T-helper 9 cell (primary cell): ENCODE data around the gene PIEZO2.
"Not testable (repeated sequence)": the region's sequence is repeated elsewhere in the genome, so short reads cannot be mapped to it uniquely, and the experiment has no call there.

Experiments used
- DNase-seq: peaks from one replicate; pipeline ENCODE4 v3.0.0-alpha.2; 2020

Gene PIEZO2

DNA sequence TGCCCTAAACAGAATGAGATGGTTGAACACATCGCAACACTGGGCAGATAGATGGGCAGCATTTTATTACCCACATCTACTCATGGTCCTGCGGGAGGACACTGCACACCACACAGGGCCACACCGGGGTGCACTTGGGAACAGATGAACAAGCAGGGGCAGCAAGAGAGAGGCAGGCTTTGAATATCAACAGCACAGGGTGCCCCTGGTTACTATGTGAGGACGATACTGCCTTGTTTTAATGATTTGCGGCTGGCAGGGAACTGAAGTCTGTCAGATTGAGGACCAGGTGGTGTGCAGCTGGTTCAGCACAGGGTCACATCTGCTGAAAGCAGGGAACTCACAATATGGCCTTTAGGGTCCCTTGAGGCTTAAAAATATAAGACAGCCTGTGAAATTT lies 195.7 kb downstream of the PIEZO2 start:
- DNase-seq, result no peak

GRCh38 chr18:10951631-10952544 lies 197.5 kb downstream of the PIEZO2 start:
- DNase-seq, result no peak

DNA sequence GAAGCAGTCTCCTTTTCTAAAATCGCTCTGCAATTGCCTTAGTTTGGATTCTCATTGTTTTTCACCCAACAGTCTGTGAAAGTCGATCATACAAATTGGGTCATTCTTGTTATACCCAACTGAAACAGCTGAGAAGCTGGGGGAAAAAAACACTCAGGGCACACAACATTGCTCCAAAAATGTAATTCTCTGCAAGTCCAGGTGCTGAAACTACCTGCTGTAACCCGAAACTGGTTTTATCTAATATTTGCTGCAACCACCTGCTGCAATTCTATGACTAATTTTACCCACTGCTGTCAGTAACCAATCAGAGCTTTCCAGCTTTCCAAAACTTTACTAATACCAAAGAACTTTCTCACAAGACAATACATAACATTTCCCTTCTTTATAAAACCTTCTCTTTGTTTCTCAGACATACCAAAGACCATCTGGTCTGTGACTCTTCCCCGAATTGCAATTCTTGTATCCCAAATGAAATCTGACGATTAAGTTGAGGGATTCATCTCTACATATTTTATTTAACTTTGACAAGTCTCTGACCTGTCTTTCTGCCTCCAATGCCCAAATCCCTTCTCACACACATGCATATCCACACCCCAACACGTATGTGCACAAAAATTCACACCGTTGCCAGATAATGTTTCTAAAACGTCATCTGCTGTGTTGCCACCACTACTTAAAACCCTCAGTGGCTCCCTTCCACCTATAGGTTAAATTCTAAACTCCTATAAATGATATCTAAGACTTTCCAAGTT lies 198.3 kb downstream of the PIEZO2 start:
- no peak for DNase-seq

GRCh38 chr18:10950080-10950875 lies 199.1 kb downstream of the PIEZO2 start:
- no peak for DNase-seq

DNA sequence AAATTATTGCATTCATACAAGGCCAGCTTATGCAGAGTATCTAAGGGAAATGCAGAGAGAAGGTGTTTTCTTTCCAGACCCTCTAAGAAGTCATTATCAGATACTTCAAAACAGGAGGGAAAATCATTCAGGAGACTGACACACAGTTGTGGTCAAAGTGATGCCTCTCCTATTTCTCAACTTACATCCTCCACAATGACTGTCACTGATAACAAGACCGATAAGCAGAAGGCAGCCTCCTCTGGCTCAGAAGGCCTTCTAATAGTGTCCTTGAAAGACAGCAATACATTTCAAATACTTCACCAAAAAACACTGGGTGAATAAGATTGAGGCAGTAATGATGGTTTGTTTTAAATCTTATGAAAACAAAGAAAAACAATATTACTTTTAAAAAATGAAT lies 199.7 kb downstream of the PIEZO2 start:
- no peak for DNase-seq

DNA sequence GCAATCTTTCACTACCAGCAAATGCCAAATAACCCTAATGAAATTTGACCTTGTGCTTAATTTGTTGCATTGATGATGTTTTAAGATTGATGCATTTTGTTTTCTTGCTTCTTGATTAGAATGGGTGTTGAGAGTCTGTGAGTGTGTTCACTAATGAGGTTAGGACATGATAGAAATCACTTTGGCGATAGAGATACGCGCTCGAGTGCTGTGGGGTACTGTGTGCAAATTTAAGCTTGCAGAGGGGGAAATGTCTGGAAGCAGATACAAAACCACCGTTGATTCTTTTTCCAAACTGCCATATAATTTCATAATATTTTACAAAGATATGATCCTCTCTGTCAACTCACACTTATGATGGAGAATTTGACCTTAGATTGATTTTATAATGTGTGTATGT lies 200.9 kb downstream of the PIEZO2 start:
- no peak for DNase-seq

- no peak for DNase-seq
Measured at GRCh38 chr18:10946058-10946457, 203.3 kb downstream of the PIEZO2 start.

DNA sequence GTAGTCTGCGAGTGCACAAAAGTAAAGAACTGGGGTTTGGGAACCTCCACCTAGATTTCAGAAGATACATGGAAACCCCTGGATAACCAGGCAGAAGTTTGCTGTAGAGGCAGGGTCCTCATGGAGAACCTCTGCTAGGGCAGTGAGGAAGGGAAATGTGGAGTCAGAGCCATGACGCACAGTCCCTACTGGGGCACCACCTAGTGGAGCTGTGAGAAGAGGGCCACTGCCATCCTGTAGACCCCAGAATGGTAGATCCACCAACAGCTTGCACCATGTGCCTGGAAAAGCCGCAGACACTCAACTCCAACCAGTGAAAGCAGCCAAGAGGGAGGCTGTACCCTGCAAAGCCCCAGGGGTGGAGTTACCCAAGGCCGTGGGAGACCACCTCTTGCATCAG lies 206.4 kb downstream of the PIEZO2 start:
- DNase-seq, result no peak

GRCh38 chr18:10939822-10940221 lies 209.5 kb downstream of the PIEZO2 start:
- DNase-seq, result no peak

GRCh38 chr18:10937743-10938640 lies 211.4 kb downstream of the PIEZO2 start:
- no peak for DNase-seq

DNA sequence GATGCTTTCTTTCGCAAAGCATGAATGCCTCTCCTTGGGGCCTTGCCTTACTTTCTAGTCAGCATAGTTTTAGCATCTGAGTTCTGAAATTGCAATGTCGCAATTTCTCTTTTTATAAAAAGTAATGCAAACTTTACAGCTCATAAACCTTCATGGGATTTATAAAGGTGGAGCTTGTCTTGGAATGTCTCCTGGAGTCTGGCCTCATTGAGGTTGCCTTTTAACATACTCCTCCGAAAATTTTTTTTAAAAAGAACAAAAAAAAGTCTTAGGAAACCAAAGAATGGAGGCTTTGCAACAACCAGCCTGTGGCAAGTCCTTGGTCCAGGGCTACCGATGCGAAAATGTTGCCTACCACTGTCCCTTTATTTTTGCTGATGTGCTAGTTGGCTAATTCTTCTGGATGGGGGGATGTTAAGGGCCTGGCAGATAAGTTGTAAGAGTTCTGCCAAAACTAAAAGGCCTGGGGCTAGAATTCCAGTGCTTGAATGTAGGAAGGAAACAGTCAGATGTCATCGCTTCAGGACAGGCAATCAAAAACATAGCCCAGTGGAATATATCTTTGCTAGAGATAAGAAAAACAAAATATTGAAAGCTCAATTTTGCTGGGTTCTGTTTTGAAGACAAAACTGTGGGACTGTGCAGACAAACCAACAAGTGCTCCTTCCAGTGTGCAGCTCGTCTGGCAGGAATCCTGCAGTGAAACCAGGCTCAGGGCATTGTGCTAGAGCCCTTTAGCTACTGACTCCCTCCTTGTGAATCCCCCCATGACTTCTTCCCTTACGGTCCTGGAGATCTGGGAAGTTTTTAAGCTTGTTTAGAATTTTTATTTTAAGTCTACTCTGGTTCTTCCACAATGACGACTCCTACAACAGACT lies 213.0 kb downstream of the PIEZO2 start:
- no peak for DNase-seq

GRCh38 chr18:10935588-10935987 lies 213.8 kb downstream of the PIEZO2 start:
- no peak for DNase-seq

- DNase-seq, result not testable (repeated sequence)
Measured at GRCh38 chr18:10933648-10934047, 215.7 kb downstream of the PIEZO2 start.

- no peak for DNase-seq
Measured at GRCh38 chr18:10930076-10930475, 219.3 kb downstream of the PIEZO2 start.

DNA sequence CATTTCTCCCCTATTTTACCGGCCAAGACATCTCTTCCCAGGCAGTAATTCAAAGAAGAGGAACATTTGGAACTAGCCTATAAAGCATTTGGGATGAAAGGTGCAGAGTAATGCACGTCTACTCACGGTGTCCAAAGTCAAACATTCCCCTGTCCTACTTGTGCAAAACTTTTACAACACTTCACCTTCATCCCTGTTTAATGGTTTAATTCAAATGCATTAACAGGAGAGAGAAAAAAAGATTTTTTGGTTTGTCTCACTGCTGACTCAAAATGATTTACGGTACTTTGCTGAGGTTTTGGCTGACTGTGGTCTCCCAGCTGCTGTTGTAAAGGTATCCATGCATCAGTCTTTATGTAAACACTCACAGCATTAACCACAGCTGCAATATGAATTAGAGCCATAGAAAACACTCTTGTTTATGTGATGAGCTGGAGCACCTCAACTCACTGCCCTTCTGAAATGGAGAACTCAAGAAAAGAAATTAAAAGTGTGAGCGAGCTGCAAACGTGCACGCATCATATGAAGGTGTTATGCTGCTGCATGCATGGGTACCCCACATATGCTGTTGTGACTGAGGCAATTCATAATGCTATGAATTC lies 220.5 kb downstream of the PIEZO2 start:
- no peak for DNase-seq

- DNase-seq, result no peak
Measured at GRCh38 chr18:10928011-10928771, 221.2 kb downstream of the PIEZO2 start.

DNA sequence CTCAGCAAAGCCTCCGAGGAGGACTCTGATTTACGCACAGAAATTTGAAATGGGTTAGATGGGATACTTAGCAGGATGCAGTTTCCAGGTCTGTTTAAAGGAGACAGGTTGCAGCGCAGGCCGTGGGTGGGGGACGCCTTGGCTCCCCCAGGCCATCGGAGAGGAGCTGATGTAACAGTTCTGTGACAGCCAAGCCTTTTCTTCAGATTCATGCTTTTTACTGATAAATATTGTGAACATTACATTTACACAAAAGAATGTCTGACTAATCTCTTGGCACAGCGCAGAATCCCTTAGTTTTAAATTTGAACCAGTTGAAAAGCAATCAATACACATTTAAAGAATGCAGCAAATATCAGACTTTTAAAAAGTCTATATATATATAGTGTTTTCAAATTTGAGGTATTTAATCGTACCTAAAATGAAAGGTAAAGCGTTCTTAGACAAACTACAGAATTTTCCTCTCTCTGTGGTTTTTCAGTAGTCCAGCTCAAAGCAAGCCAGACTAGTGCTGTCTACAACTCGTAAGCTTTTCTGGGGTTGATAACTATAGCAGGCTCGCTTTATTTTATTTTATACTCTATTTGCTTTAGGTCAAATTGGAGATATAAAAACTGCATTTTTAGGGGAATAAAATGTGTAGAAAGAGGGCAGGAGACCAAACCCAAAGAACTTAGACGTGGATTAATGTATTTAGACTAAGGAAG lies 221.9 kb downstream of the PIEZO2 start:
- DNase-seq, result no peak

DNA sequence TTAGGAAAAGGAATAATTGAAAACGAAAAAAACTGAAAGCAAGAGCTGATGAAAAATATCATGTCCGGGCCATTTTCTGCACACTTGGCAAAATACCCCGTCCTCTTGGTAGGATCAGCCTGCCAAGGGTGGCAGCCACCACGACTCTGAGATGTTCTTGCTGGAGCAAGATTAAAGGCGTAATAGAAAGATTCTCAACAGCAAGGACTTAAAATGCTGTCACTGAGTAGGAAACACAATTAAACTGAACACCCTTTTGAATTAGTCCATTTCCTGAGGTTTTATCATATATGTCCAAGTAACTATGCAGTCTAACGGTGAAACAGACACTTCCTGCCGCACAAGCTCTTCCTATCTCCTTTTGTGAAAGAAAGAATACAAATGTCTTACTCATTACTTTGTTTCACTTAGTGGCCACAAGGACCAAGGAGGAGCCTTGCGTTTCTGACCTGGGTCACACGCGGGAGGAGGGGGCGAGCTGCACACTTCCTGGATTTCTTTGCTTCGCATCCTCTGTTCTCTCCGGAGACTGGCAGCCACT lies 222.7 kb downstream of the PIEZO2 start:
- no peak for DNase-seq

DNA sequence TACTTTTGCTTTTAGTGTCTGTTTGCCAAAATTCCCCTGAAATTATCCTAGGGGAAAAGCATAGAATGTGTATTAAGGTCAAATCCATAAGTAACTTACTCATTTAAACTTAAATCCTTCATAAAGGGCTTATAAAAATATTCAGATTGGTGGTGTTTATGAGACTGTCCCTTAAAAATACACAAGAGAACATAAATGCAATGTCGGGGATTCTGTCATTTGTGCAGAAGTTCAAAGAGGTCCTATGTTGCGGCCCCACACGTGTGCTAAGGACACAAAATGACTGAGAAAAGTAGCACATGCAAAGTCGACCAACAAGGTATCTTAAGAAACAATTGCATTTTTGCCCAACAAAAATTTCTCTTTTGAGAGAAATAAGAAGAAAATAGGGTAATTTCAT lies 225.1 kb downstream of the PIEZO2 start:
- no peak for DNase-seq
